Brain microvascular endothelial cell (primary cell): Measurements from ENCODE around the gene PCGF3.

Source experiments
- DNase-seq: peaks from one replicate; pipeline ENCODE4 v3.0.0-alpha.2; 2020
- H3K27ac ChIP-seq: fragments of 250-450 bp; sonication (Bioruptor Pico); 2 replicates; pipeline ENCODE4 v1.5.1; 2020; ENCODE audit warnings: mild to moderate bottlenecking, moderate library complexity
- H3K27me3 ChIP-seq: fragments of 250-450 bp; sonication (Bioruptor Pico); replicated peaks from 2 replicates; pipeline ENCODE4 v1.5.1; 2020; ENCODE audit warnings: mild to moderate bottlenecking
- H3K36me3 ChIP-seq: fragments of 250-450 bp; sonication (Bioruptor Pico); replicated peaks from 2 replicates; pipeline ENCODE4 v1.5.1; 2020; ENCODE audit warnings: mild to moderate bottlenecking
- H3K4me3 ChIP-seq: 2 replicates; pipeline ENCODE4 v1.5.1; 2011; ENCODE audit warnings: low read depth, mild to moderate bottlenecking, control low read depth, low read length, moderate library complexity
- CTCF ChIP-seq: IDR thresholded peaks from 2 replicates; pipeline ENCODE4 v1.5.1; 2011; ENCODE audit warnings: low read depth, mild to moderate bottlenecking, moderate library complexity, low read length, control low read depth, inconsistent platforms; ENCODE audit errors: missing control alignments
- in situ Hi-C: cut with HindIII; loops from 2 replicates; pipeline ENCODE4 v1.10.0; 2017; ENCODE audit warnings: low sequenced_read_pairs, low pct_ligation_motif_present

PCGF3 gene, protein sequence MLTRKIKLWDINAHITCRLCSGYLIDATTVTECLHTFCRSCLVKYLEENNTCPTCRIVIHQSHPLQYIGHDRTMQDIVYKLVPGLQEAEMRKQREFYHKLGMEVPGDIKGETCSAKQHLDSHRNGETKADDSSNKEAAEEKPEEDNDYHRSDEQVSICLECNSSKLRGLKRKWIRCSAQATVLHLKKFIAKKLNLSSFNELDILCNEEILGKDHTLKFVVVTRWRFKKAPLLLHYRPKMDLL

DNA sequence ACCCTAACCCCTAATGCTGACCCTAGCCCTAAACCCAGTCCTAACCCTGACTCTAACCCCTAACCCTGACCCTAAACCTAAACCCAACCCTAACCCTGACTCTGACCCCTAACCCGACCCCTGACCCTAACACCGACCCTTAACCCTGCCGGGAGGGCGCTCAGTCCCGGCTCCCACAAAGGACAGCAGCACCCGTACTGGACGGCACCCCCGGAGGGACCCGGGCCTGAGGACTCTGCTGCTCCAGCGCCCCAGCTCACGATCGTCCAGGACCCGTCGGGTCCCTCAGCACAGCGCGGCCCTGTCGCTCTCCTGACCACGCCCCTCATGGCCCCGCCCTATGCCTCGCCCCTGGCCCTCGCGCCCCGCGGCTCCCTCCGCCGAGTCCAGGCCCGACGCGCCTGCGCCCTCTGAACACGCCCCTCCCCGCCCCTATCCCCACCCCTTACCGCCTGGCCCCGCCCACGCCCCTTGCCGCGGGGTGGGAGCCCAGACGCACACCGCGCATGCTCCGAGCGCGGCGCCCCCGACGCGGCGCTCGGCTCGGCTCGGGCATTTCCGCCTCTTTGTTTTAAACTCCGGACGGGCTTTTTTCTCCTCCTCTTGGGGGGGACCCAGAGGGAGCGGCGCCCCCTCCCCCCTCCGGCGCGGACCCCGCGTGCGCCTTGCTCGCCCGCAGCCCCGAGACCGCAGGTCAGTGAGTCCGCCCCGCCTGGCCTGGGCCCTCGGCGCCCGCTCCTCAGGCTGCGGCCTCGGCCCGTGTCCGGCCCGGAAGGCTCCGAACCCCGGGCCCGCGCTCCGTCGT, at the start of gene PCGF3:
Gene PCGF3 (plus strand): TSS at position 555 of the 805 bp plus-strand sequence. CDS start 27,849 bp downstream, outside the sequence.
- peak within 1 kb of the TSS; percentile 77 for H3K4me3 ChIP-seq
- in situ Hi-C loops = no loop called here

DNA sequence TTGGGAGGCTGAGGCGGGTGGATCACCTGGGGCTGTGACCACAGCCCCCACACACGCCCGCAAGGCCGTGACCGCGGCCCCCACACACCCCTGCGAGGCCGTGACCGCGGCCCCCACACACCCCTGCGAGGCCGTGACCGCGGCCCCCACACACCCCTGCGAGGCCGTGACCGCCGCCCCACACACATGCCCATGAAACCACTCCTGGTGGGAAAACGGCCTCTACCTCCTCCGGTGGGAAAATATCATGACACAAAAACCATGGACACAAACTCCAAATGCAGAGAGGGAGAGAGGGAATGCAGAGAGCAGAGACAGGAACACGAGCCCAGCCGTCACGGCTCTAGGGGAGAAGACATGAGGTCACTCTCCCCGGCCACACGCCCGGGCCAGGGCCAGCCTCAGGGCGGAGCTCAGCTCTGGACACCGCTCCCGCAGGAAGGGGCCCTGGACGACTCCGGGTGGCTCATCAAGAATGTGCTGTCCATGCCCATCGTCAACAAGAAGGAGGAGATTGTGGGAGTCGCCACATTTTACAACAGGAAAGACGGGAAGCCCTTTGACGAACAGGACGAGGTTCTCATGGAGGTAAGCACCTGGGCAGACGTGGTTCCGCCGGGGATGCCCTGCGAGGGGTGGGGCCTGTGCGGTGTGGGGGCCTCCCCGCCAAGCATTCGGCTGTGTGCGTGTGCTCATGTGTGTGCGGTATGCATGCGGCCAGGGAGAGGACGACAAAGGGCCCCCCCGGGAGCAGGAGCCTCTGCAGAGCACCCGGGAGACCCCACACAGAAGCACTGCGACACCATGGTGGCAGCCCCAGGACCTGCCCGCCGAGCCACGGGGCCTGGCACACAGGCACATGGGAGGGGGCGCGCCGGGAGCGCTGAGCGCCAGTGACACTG, 48.9 kb upstream of the PCGF3 start:
- no peak overlapping the region for H3K4me3 ChIP-seq
- no peak for DNase-seq
- H3K27ac ChIP-seq = no peak overlapping the region
- H3K27me3 ChIP-seq = no peaks in the 10 kb centered on the region
- H3K36me3 ChIP-seq = no peaks in the 10 kb centered on the region
- in situ Hi-C loops = no loop called here
- no peak for TF ChIP-seq CTCF

More for the DNA sequence above, at the start of gene PCGF3:
- TF ChIP-seq CTCF = no peak
- H3K27ac ChIP-seq = peak within 1 kb of the TSS; percentile 99
- peaks cover 7% of the 10 kb centered on the region for H3K36me3 ChIP-seq
- H3K27me3 ChIP-seq = no peaks in the 10 kb centered on the region
- DNase-seq = peak; percentile 91

DNA sequence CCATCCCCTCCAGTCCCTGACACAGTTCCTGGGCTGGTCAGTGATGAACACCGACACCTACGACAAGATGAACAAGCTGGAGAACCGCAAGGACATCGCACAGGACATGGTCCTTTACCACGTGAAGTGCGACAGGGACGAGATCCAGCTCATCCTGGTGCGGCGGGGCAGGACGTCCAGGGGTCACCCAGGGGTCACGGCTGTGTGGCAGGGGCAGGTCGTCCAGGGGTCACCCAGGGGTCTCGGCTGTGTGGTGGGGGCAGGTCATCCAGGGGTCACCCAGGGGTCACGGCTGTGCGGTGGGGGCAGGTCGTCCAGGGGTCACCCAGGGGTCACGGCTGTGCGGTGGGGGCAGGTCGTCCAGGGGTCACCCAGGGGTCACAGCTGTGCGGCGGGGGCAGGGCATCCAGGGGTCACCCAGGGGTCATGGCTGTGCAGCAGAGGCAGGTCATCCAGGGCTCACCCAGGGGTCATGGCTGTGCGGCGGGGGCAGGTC, 48.2 kb upstream of the PCGF3 start:
- no peaks in the 10 kb centered on the region for H3K27me3 ChIP-seq
- H3K4me3 ChIP-seq = no peak overlapping the region
- no peaks in the 10 kb centered on the region for H3K36me3 ChIP-seq
- no peak for TF ChIP-seq CTCF
- in situ Hi-C loops = no loop called here
- no peak overlapping the region for H3K27ac ChIP-seq
- DNase-seq = no peak

- Histone ChIP-seq H3K4me3 (no peak overlapping the region), H3K36me3 (no peaks in the 10 kb centered on the region), H3K27me3 (no peaks in the 10 kb centered on the region), H3K27ac (no peak overlapping the region)
- in situ Hi-C loops = no loop called here
- no peak for TF ChIP-seq CTCF
- DNase-seq = no peak
These were observed 47.6 kb upstream of the PCGF3 start for GRCh38 chr4:657834-658667.
